Measurements from ENCODE around the gene TBC1D1. TPM values are rescaled to one million over a fixed set of nuclear protein-coding genes. Genes with fewer than 3 reads are reported as not detected.

The TBC1D1 gene
- total and polyA plus RNA-seq, 2 of the 8 experiments (the other 6 are each of a cell fraction or from before 2014, with no cell fraction given), result 96.9 to 162 TPM

DNA sequence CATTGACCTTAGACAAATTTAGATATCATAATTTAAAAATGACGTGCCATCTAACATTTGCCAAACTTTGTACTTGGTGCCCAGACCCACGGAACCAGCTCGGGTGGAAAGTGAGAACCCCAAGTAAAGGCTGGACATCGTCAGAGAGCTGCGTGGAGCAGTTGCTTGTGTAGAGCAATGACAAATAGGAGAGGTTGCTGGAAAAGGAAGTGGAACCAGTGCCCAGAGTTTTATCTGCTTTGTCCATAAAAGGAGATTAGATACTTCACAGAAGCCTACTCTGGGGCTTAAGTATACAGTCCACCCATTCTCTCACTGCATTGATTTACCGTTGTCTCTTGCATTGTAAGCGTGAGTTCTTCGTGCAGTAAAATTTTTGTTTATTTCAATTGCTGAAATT lies 5.4 kb upstream of the TBC1D1 start:
- Histone ChIP-seq H3K27me3 (replicated peaks in 1 of 4; ENCODE audit: control insufficient read depth in 3 of 4, extremely low read depth in 1 of 4, insufficient read depth in 3 of 4, low read length in 3 of 4) (peaks cover 12 to 20% (median 19%) of the 10 kb centered on the region in 4 experiments), H4K20me1 (replicated peaks in 1 of 2; ENCODE audit: control insufficient read depth in 1 of 2, insufficient read depth in 2 of 2, low read length in 2 of 2) (peaks cover 0 to 3% of the 10 kb centered on the region in 2 experiments), H2BK120ac (replicated peaks; ENCODE audit: low read depth, low read length) (no peak overlapping the region), H3K23ac (ENCODE audit: insufficient read length) (no peak overlapping the region), H3K14ac (ENCODE audit: insufficient read length) (no peak overlapping the region), H4K5ac (ENCODE audit: insufficient read length, low read depth, low read length) (no peak overlapping the region), H3K4me3 (ENCODE audit: extremely low read depth in 1 of 4, insufficient read depth in 2 of 4, low read depth in 3 of 4, low read length in 4 of 4) (no peak overlapping the region), H3K4me2 (ENCODE audit: insufficient read depth in 1 of 2, low read depth in 2 of 2, low read length in 2 of 2) (no peak overlapping the region), H4K8ac (ENCODE audit: extremely low read depth, insufficient read depth, low read length) (no peak overlapping the region), H2BK5ac (ENCODE audit: low read depth, low read length) (no peak overlapping the region), H4K91ac (replicated peaks; ENCODE audit: insufficient read length, low read length) (no peak overlapping the region), H2BK12ac (ENCODE audit: low read depth, low read length) (no peak overlapping the region), H3K56ac (replicated peaks; ENCODE audit: insufficient read length, low read depth, low read length) (no peak overlapping the region), H3K36me3 (ENCODE audit: control insufficient read depth in 2 of 4, insufficient read depth in 4 of 4, low read length in 3 of 4) (no peaks in the 10 kb centered on the region), H3K18ac (ENCODE audit: extremely low read depth, low read length) (no peak overlapping the region), H3K79me1 (ENCODE audit: low read depth, low read length) (no peaks in the 10 kb centered on the region), H3K79me2 (ENCODE audit: control insufficient read depth in 1 of 2, insufficient read depth in 2 of 2, low read length in 2 of 2) (no peaks in the 10 kb centered on the region), H3K23me2 (ENCODE audit: low read depth, low read length) (peaks cover 8% of the 10 kb centered on the region; the same call in 1 of the 2 replicates), H2BK15ac (ENCODE audit: low read length) (no peak overlapping the region), H3K9me3 (ENCODE audit: insufficient read depth in 2 of 2, low read depth in 1 of 2, low read length in 1 of 2) (no peaks in the 10 kb centered on the region), H2AFZ (ENCODE audit: low read length) (no peak overlapping the region), H2BK20ac (ENCODE audit: low read length) (no peak overlapping the region), H3K27ac (ENCODE audit: low read depth, low read length) (no peak overlapping the region), H2AK5ac (ENCODE audit: low read depth, low read length) (no peak overlapping the region), H3K4me1 (replicated peaks in 1 of 4; ENCODE audit: control insufficient read depth in 3 of 4, insufficient read depth in 4 of 4, low read length in 3 of 4) (peaks cover 0 to 6% (median 4%) of the 10 kb centered on the region in 4 experiments; a peak in 5 of 7 replicates), H3K4ac (replicated peaks; ENCODE audit: insufficient read length, low read depth, low read length) (no peak overlapping the region), H3K9ac (replicated peaks in 1 of 4; ENCODE audit: extremely low read depth in 1 of 4, low read depth in 3 of 4, low read length in 3 of 4) (no peak overlapping the region)
- ChIA-PET CTCF (ENCODE audit: partially characterized antibody) (no interaction called here), POLR2A (ENCODE audit: partially characterized antibody) (interaction anchor here (0.7 kb wide), 1 partner anchor 184 kb away, joined by 3 read pairs; no protein-coding TSS in a partner anchor)
- WGBS, 2 experiments (ENCODE audit: extremely low coverage in 1 of 2, insufficient coverage in 1 of 2, insufficient read length in 1 of 2, insufficient replicate concordance in 2 of 2, low coverage in 1 of 2, low lambda C conversion rate in 2 of 2, missing lambda C conversion rate in 1 of 2), result 96% methylated on average over 8 of the region's 8 CpGs; no CpG with 5 or more reads in 1 of the 2 experiments
- no peak for FAIRE-seq
- DNase-seq (ENCODE audit: low read depth in 1 of 2, low spot score in 2 of 2), result no peak
- TF ChIP-seq, protein P1, sequence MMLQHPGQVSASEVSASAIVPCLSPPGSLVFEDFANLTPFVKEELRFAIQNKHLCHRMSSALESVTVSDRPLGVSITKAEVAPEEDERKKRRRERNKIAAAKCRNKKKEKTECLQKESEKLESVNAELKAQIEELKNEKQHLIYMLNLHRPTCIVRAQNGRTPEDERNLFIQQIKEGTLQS (IDR thresholded peaks at IDR 0.05; ENCODE audit: insufficient read depth, low read depth, low read length), result no peak
- no peak for TF ChIP-seq TCF12 (IDR thresholded peaks at IDR 0.05; ENCODE audit: low read depth, low read length)
